Nephron (organoid): Measurements from ENCODE around the gene ME2.

Source experiments
- H3K27ac Mint-ChIP-seq, 3 experiments: 2 replicates each; pipeline ENCODE4 v1.8.0; 2020; ENCODE audit warnings: mixed read lengths in 3 of 3, mild to moderate bottlenecking in 2 of 3, moderate library complexity in 1 of 3
- H3K27me3 Mint-ChIP-seq: 2 replicates; pipeline ENCODE4 v1.8.0; 2021; ENCODE audit warnings: low read depth, mild to moderate bottlenecking, moderate library complexity, mixed read lengths
- H3K36me3 Mint-ChIP-seq: 2 replicates; pipeline ENCODE4 v1.8.0; 2020; ENCODE audit warnings: low read depth, mixed read lengths
- H3K4me1 Mint-ChIP-seq: 2 replicates; pipeline ENCODE4 v1.8.0; 2020; ENCODE audit warnings: mixed read lengths
- H3K4me3 Mint-ChIP-seq, 3 experiments: 2 replicates each; pipeline ENCODE4 v1.8.0; 2020; ENCODE audit warnings: mild to moderate bottlenecking in 3 of 3, mixed read lengths in 3 of 3, moderate library complexity in 2 of 3
- H3K9me3 Mint-ChIP-seq: 2 replicates; pipeline ENCODE4 v1.8.0; 2020; ENCODE audit warnings: mixed read lengths
- CTCF ChIP-seq, 3 experiments: fragments of 200-600 bp; sonication (generic); IDR thresholded peaks; one replicate each; pipeline ENCODE4 v1.5.0; 2021; ENCODE audit warnings: antibody characterized with exemption in 3 of 3; ENCODE audit not compliant: unreplicated experiment in 3 of 3

The ME2 gene

GRCh38 chr18:50911006-50911405 is 32.1 kb downstream of the ME2 start:
- no peak for TF ChIP-seq CTCF (IDR thresholded peaks at IDR 0.05; ENCODE audit: unreplicated experiment in 3 of 3)
- no peak overlapping the region for H3K4me3 Mint-ChIP-seq
- H3K4me1 Mint-ChIP-seq = no peaks in the 10 kb centered on the region
- H3K27ac Mint-ChIP-seq = no peak overlapping the region
- H3K9me3 Mint-ChIP-seq = peaks cover 4% of the 10 kb centered on the region
- H3K36me3 Mint-ChIP-seq = peaks cover 54% of the 10 kb centered on the region
- H3K27me3 Mint-ChIP-seq = no peaks in the 10 kb centered on the region

GRCh38 chr18:50917021-50917420 is 38.1 kb downstream of the ME2 start:
- Mint-ChIP-seq H3K27ac (no peak overlapping the region), H3K9me3 (no peaks in the 10 kb centered on the region), H3K27me3 (no peaks in the 10 kb centered on the region), H3K4me1 (no peaks in the 10 kb centered on the region), H3K36me3 (peaks cover 43% of the 10 kb centered on the region), H3K4me3 (no peak overlapping the region)
- no peak for TF ChIP-seq CTCF (IDR thresholded peaks at IDR 0.05; ENCODE audit: unreplicated experiment in 3 of 3)

- H3K36me3 Mint-ChIP-seq = peaks cover 54% of the 10 kb centered on the region
- no peak overlapping the region for H3K4me3 Mint-ChIP-seq
- TF ChIP-seq CTCF (IDR thresholded peaks at IDR 0.05; ENCODE audit: unreplicated experiment in 3 of 3) = no peak
- H3K9me3 Mint-ChIP-seq = no peaks in the 10 kb centered on the region
- no peak overlapping the region for H3K27ac Mint-ChIP-seq
- no peaks in the 10 kb centered on the region for H3K27me3 Mint-ChIP-seq
- H3K4me1 Mint-ChIP-seq = no peaks in the 10 kb centered on the region
These were observed 39.2 kb downstream of the ME2 start for GRCh38 chr18:50918153-50918552.

GRCh38 chr18:50924372-50924771 is 45.5 kb downstream of the ME2 start:
- H3K9me3 Mint-ChIP-seq = peaks cover 16% of the 10 kb centered on the region
- H3K4me3 Mint-ChIP-seq = no peak overlapping the region
- H3K36me3 Mint-ChIP-seq = peaks cover 81% of the 10 kb centered on the region
- H3K27ac Mint-ChIP-seq = no peak overlapping the region
- H3K4me1 Mint-ChIP-seq = no peaks in the 10 kb centered on the region
- TF ChIP-seq CTCF (IDR thresholded peaks at IDR 0.05; ENCODE audit: unreplicated experiment in 3 of 3) = no peak
- no peaks in the 10 kb centered on the region for H3K27me3 Mint-ChIP-seq

DNA sequence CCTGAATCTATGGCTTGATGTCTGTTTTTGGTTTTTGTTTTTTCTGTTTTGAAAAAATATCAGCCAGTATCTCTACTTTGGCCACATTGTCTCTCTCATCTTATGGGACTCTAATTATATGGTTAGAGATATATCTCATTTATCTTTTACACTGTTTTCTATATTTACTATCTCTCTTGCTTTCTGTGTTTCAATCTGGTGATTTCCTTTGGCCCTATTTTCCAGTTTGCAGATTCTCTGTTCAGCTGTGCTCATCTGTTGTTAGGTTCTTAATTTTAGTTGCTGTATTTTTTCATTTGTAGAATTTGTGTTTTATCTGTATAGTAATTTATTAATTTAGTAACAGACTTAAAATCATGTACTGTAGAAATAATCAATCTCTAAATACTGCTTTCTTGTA is 47.6 kb downstream of the ME2 start:
- peaks cover 72% of the 10 kb centered on the region for H3K36me3 Mint-ChIP-seq
- H3K4me1 Mint-ChIP-seq = no peaks in the 10 kb centered on the region
- H3K4me3 Mint-ChIP-seq = no peak overlapping the region
- no peaks in the 10 kb centered on the region for H3K27me3 Mint-ChIP-seq
- H3K27ac Mint-ChIP-seq = no peak overlapping the region
- peaks cover 16% of the 10 kb centered on the region for H3K9me3 Mint-ChIP-seq
- no peak for TF ChIP-seq CTCF (IDR thresholded peaks at IDR 0.05; ENCODE audit: unreplicated experiment in 3 of 3)

DNA sequence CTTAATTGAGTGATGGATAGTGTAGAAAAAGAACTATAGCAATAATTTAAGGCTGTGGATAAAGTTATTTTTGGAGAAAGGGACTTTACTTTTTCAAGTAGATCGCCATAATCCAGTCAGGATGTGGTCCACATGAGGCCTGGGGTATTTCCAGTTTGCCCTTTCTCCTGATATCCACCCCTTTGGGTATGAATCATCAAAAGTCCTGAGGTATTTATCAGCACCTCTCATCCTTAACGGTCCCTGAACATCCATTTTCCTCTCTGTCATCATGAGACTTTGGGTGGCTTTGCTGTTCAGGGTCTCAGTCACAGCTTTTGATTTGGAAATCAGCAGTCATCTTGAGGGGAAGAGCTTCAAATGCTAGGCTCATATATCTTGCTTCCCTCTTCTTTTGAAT is 49.6 kb downstream of the ME2 start:
- no peak for TF ChIP-seq CTCF (IDR thresholded peaks at IDR 0.05; ENCODE audit: unreplicated experiment in 3 of 3)
- no peak overlapping the region for H3K27ac Mint-ChIP-seq
- H3K4me3 Mint-ChIP-seq = no peak overlapping the region
- peaks cover 16% of the 10 kb centered on the region for H3K9me3 Mint-ChIP-seq
- H3K4me1 Mint-ChIP-seq = no peaks in the 10 kb centered on the region
- peaks cover 62% of the 10 kb centered on the region for H3K36me3 Mint-ChIP-seq
- no peaks in the 10 kb centered on the region for H3K27me3 Mint-ChIP-seq
